ENCODE results near the gene SLC5A1.

DNA sequence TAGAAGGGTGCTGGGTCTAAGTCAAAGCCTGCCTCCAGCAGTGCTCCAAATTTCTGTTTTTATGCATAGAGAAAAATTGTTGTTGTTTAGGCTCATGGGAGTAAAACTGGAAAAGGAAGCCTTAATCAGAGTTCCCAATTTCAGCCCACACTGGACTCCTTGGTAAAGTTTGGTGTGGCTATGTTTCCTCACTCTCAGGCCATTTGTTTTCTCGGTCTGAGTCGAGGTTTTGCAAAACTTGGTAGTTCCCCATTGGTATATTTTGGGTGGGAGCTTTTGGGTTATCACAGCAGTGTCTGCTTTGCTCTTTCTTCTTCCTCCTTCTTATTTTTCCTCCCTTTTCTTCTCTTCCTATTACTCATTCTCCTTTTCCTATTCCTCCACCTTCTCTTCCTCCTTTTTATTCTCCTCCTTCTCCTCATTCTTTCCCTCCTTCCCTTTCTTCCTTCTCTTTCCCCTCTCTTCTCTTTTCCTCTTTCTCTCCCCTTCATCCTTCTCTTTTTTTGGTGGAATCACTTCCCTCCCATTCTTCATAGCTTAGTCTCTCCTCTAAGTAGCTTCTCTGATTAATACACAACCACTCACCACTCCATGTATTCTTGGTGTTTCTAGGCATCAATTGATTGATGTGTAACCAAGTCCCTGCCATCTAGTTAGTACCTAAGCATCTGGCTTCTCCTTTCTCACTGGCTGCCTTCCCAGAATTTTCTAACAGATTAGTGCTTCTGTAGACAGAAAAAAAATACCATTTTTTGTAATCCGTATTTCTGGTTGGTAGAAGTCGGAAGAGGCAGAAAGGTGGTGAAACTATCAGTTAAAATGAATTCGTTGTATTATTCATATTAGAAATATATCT lies 10.1 kb downstream of the SLC5A1 start:
- no peak for TF ChIP-seq POLR2A (IDR thresholded peaks at IDR 0.05)
- TF ChIP-seq, protein P1, sequence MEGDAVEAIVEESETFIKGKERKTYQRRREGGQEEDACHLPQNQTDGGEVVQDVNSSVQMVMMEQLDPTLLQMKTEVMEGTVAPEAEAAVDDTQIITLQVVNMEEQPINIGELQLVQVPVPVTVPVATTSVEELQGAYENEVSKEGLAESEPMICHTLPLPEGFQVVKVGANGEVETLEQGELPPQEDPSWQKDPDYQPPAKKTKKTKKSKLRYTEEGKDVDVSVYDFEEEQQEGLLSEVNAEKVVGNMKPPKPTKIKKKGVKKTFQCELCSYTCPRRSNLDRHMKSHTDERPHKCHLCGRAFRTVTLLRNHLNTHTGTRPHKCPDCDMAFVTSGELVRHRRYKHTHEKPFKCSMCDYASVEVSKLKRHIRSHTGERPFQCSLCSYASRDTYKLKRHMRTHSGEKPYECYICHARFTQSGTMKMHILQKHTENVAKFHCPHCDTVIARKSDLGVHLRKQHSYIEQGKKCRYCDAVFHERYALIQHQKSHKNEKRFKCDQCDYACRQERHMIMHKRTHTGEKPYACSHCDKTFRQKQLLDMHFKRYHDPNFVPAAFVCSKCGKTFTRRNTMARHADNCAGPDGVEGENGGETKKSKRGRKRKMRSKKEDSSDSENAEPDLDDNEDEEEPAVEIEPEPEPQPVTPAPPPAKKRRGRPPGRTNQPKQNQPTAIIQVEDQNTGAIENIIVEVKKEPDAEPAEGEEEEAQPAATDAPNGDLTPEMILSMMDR (IDR thresholded peaks at IDR 0.05) = no peak
